K562 (cell line): Measurements from ENCODE around the gene ACBD6. TPM values are rescaled to one million over a fixed set of nuclear protein-coding genes. Genes with fewer than 3 reads are reported as not detected.

Source experiments
- ATAC-seq: fragments of 200-7000 bp; cut with Tn5 transposase; 3 replicates; pipeline ENCODE4 v1.9.1; 2020; ENCODE audit warnings: moderate library complexity
- BruUV-seq: library from RNA; stranded (reverse); fragments of 400-500 nt; replicated peaks from 2 replicates; lab custom pipeline; 2021; lab: Mats Ljungman, UMichigan
- CTCF ChIA-PET: fragments of 300-600 bp; formaldehyde crosslinking; extraction: SDS; loops from one replicate; lab custom pipeline; 2021; ENCODE audit warnings: low intra/inter-chr PET ratio; lab: Yijun Ruan, JAX
- POLR2A ChIA-PET: fragments of 300-600, 350-650 bp; sonication (Branson Sonifier 250); formaldehyde crosslinking; extraction: SDS; loops from one replicate; lab custom pipeline; 2021; ENCODE audit warnings: antibody characterized with exemption, inconsistent platforms; lab: Yijun Ruan, JAX
- DNase-seq, 4 experiments: peaks; one replicate each; pipeline versions ENCODE4 v3.0.0 to v3.0.0-alpha.2; 2011 to 2018; ENCODE audit warnings: low spot score in 3 of 4, mixed read lengths in 3 of 4; ENCODE audit errors: extremely low read depth in 1 of 4
- FAIRE-seq: peaks from 2 replicates; lab custom pipeline; 2011; peaks lifted over from hg19 to GRCh38; lab: Jason Lieb, UNC
- H2AFZ ChIP-seq: 2 replicates; pipeline ENCODE4 v1.6.0; 2011; ENCODE audit warnings: low read depth, low read length, control low read depth, inconsistent platforms
- H3K27ac ChIP-seq: fragments of 200-600 bp; 3 replicates; pipeline ENCODE4 v1.8.0; 2011; ENCODE audit warnings: low read depth, mild to moderate bottlenecking, control low read depth, inconsistent platforms, low read length, moderate library complexity, mixed read lengths; ENCODE audit errors: extremely low read depth
- H3K27me3 ChIP-seq, 2 experiments: fragments of 300-600 bp in 1 of 2; 2 replicates in 1 of 2; 3 replicates in 1 of 2; pipeline versions ENCODE4 v1.6.0 to v1.8.0; 2011; ENCODE audit warnings: inconsistent platforms in 2 of 2, low read length in 2 of 2, mild to moderate bottlenecking in 1 of 2, mixed read lengths in 1 of 2, moderate library complexity in 1 of 2; ENCODE audit not compliant: control insufficient read depth in 2 of 2, insufficient read depth in 2 of 2
- H3K36me3 ChIP-seq: fragments of 300-600 bp; 3 replicates; pipeline ENCODE4 v1.8.0; 2011; ENCODE audit warnings: mild to moderate bottlenecking, low read length, inconsistent platforms; ENCODE audit not compliant: control insufficient read depth, insufficient read depth
- H3K4me1 ChIP-seq, 2 experiments: fragments of 200-600 bp in 1 of 2; replicated peaks in 1 of 2; 2 replicates in 1 of 2; 3 replicates in 1 of 2; pipeline versions ENCODE4 v1.5.1 to v1.8.0; 2011; ENCODE audit warnings: inconsistent platforms in 2 of 2, low read length in 2 of 2, mild to moderate bottlenecking in 1 of 2, mixed read lengths in 1 of 2, moderate library complexity in 1 of 2; ENCODE audit not compliant: control insufficient read depth in 2 of 2, insufficient read depth in 2 of 2
- H3K4me2 ChIP-seq: 2 replicates; pipeline ENCODE4 v1.6.1; 2011; ENCODE audit warnings: low read length, control low read depth, inconsistent platforms, mixed read lengths; ENCODE audit not compliant: insufficient read depth
- H3K4me3 ChIP-seq: fragments of 200-600 bp; sonication (generic), shearing (Covaris generic); 2 replicates; pipeline ENCODE4 v1.5.1; 2016; ENCODE audit warnings: control low read depth, inconsistent platforms
- H3K79me2 ChIP-seq: fragments of 200-600 bp; 3 replicates; pipeline ENCODE4 v1.8.0; 2011; ENCODE audit warnings: low read length, inconsistent platforms; ENCODE audit not compliant: control insufficient read depth, insufficient read depth
- H3K9ac ChIP-seq, 2 experiments: 2 replicates each; pipeline versions ENCODE4 v1.6.0 to v1.6.1; 2011; ENCODE audit warnings: low read depth in 2 of 2, low read length in 2 of 2, control low read depth in 1 of 2, inconsistent platforms in 1 of 2, mild to moderate bottlenecking in 1 of 2, mixed read lengths in 1 of 2; ENCODE audit not compliant: insufficient read depth in 1 of 2
- H3K9me1 ChIP-seq: one replicate; pipeline ENCODE4 v1.6.0; 2011; ENCODE audit warnings: inconsistent platforms, mild to moderate bottlenecking, low read length, moderate library complexity; ENCODE audit not compliant: control insufficient read depth, insufficient read depth
- H3K9me3 ChIP-seq: replicated peaks from 2 replicates; pipeline ENCODE4 v1.5.1; 2011; ENCODE audit warnings: low read depth, low read length, inconsistent platforms; ENCODE audit not compliant: control insufficient read depth, insufficient read depth
- H4K20me1 ChIP-seq: replicated peaks from 2 replicates; pipeline ENCODE4 v1.6.1; 2011; ENCODE audit warnings: low read length, inconsistent platforms, mixed read lengths; ENCODE audit not compliant: control insufficient read depth, insufficient read depth
- POLR2A ChIP-seq: fragments of 450-650 bp; conservative IDR thresholded peaks from 2 replicates; pipeline ENCODE4 v1.6.1; 2016
- PRPF4 ChIP-seq: fragments of 200-400 bp; formaldehyde crosslinking; IDR thresholded peaks from one replicate; pipeline ENCODE4 v1.6.1; 2017; ENCODE audit warnings: low read length, low read depth, mild to moderate bottlenecking; ENCODE audit not compliant: insufficient read depth, poor library complexity, severe bottlenecking
- RBM15 ChIP-seq: fragments of 200-400 bp; formaldehyde crosslinking; IDR thresholded peaks from 2 replicates; pipeline ENCODE4 v1.6.1; 2018; ENCODE audit warnings: mild to moderate bottlenecking, low read length, moderate library complexity; ENCODE audit not compliant: insufficient read depth
- TOE1 ChIP-seq, 2 experiments: fragments of 450-650 bp in 1 of 2; sonication (generic) in 1 of 2; formaldehyde crosslinking in 1 of 2; IDR thresholded peaks; 2 replicates each; pipeline versions ENCODE4 v1.7.1 to v1.8.0; 2016 to 2022; ENCODE audit warnings: borderline replicate concordance in 2 of 2, mild to moderate bottlenecking in 2 of 2, antibody characterized with exemption in 1 of 2, inconsistent platforms in 1 of 2, low read depth in 1 of 2, missing genetic modification reagents in 1 of 2, moderate library complexity in 1 of 2
- USF1 ChIP-seq: sonication (generic); formaldehyde crosslinking; IDR thresholded peaks from 2 replicates; pipeline ENCODE4 v1.9.0; 2022; ENCODE audit warnings: mild to moderate bottlenecking, missing genetic modification reagents
- ZNF518B ChIP-seq: fragments of 250-450 bp; sonication (Bioruptor Pico); IDR thresholded peaks from 2 replicates; pipeline ENCODE4 v1.5.0; 2021; ENCODE audit warnings: mild to moderate bottlenecking, moderate library complexity
- ZNF639 ChIP-seq, 2 experiments: fragments of 200-800 bp in 1 of 2; sonication (Bioruptor generic) in 1 of 2; sonication (generic) in 1 of 2; formaldehyde crosslinking in 1 of 2; IDR thresholded peaks in 1 of 2; conservative IDR thresholded peaks in 1 of 2; 2 replicates each; pipeline versions ENCODE4 v1.5.0 to v1.6.1; 2016 to 2020; ENCODE audit warnings: missing compliant biosample characterization in 1 of 2, missing genetic modification characterization in 1 of 2, missing genetic modification reagents in 1 of 2
- WGBS: fragments of 100-300 bp; shearing (Covaris generic); methylation state at CpG from one replicate; pipeline ENCODE4 v1.1.6; 2016; ENCODE audit warnings: low coverage, mixed read lengths; ENCODE audit not compliant: insufficient coverage; ENCODE audit errors: missing lambda C conversion rate; 5-methylcytosine and 5-hydroxymethylcytosine counted together
- in situ Hi-C: fragments of 300-500 bp; cut with MboI; formaldehyde crosslinking; loops from 4 replicates; pipeline ENCODE4 v1.15.0; 2018; ENCODE audit warnings: inconsistent platforms, mixed read lengths
- intact Hi-C: fragments of 100-400 bp; cut with micrococcal nuclease; formaldehyde crosslinking; loops from 2 replicates; pipeline ENCODE4 v1.14.2; 2022
- polyA plus RNA-seq, 8 experiments: library from polyadenylated mRNA; depleted of rRNA in 4 of 8; stranded (reverse) in 5 of 8; unstranded in 3 of 8; fragments of >200 nt; fragmentation: Nextera tagmentation in 2 of 8; fragmentation: Illumina TruSeq in 1 of 8; extraction: Ambion mirVana in 2 of 8; extraction: Trizol in 1 of 8; gene quantifications; 2 replicates each; pipeline versions ENCODE4 v1.2.1 to v1.2.3, GENCODE V29; 2011 to 2014; ENCODE audit warnings: inconsistent platforms in 1 of 8, missing spikeins in 1 of 8
- total RNA-seq, 7 experiments: library from RNA; depleted of rRNA in 6 of 7; stranded (reverse); fragments of >200 nt in 6 of 7; fragmentation: Illumina TruSeq in 2 of 7; extraction: Trizol in 2 of 7; gene quantifications; 2 replicates each; pipeline versions ENCODE4 v1.2.1 to v1.2.3, GENCODE V29; 2011 to 2021; ENCODE audit warnings: low replicate concordance in 1 of 7

The ACBD6 gene
- total and polyA plus RNA-seq, 9 of the 15 experiments (the other 6 are each of a cell fraction or from before 2014, with no cell fraction given) = 16.9 to 107 (median 77.7) TPM

DNA sequence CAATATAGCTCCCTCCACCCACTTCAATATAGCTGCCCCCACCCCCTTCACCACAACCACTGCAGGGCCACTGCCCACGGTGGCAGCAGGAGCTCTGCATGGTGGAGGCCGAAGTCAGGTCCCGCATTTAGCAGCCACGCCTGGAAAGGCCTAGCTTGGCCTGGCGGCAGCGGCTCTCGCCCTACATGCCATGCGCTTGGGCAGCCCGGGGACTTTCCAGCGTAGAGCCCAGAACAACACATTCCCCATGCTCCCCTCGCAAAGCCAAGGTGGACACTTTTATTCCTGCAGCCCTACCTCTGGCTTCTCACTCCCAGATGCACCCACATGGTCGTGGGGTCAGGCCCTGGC lies 235.2 kb downstream of the ACBD6 start:
- peaks cover 13% of the 10 kb centered on the region for H3K9me1 ChIP-seq
- H4K20me1 ChIP-seq = no peaks in the 10 kb centered on the region; the same call in 1 of the 2 replicates
- no peak overlapping the region for H3K27ac ChIP-seq
- no peaks in the 10 kb centered on the region for H3K9me3 ChIP-seq
- H3K4me1 ChIP-seq = peaks cover 16 to 27% of the 10 kb centered on the region in 2 experiments
- H3K4me3 ChIP-seq = no peak overlapping the region
- BruUV-seq = no TSS peak
- H3K36me3 ChIP-seq = no peaks in the 10 kb centered on the region
- 67% methylated on average over 12 of the region's 12 CpGs for WGBS
- no peaks in the 10 kb centered on the region for H3K79me2 ChIP-seq
- H2AFZ ChIP-seq = no peak overlapping the region
- no peak overlapping the region for H3K4me2 ChIP-seq
- ChIA-PET POLR2A (interaction anchor here (1.4 kb wide), 1 partner anchor 25 kb away, joined by 3 read pairs; no protein-coding TSS in a partner anchor), CTCF (no interaction called here)
- H3K9ac ChIP-seq = 0 out of 4 replicates have a peak overlapping the region, but pooled peaks of 1 of the 2 experiments have one; percentile 0
- DNase-seq (no peak), ATAC-seq (no peak), FAIRE-seq (no peak)
- in situ Hi-C loops (loop anchor here (25.0 kb wide), 1 partner anchor 895 kb away; no protein-coding TSS in a partner anchor), intact Hi-C loops (no loop called here)
- TF ChIP-seq ZNF639 (CRISPR knock-in tag; conservative IDR thresholded peaks at IDR 0.05 in 1 of 2, IDR thresholded peaks at IDR 0.05 in 1 of 2) (no peak), RBM15 (no peak), POLR2A (no peak), ZNF518B (no peak), PRPF4 (no peak), USF1 (no peak), TOE1 (IDR thresholded peaks at IDR 0.05; ENCODE audit: borderline replicate concordance) (no peak), TOE1 (CRISPR knock-in tag; IDR thresholded peaks at IDR 0.05; ENCODE audit: borderline replicate concordance, low read depth) (no peak)
- peaks cover 8 to 26% of the 10 kb centered on the region in 2 experiments; a peak in 4 of 5 replicates for H3K27me3 ChIP-seq
